Measurements from ENCODE around the gene ZNF121.
A peak's percentile ranks its signal among the peaks of the same experiment; 100 is the strongest.
"Not testable (repeated sequence)": the region's sequence is repeated elsewhere in the genome, so short reads cannot be mapped to it uniquely, and the experiment has no call there.

ZNF121 gene

GRCh38 chr19:9584073-9584833 is at the start of gene ZNF121:
Gene ZNF121, minus strand, starts transcription at chr19:9584504. Its CDS starts 16,407 bp downstream, at chr19:9568097.
- peak; percentile 65 to 69 for DNase-seq (ENCODE audit: low read depth in 2 of 2)

DNA sequence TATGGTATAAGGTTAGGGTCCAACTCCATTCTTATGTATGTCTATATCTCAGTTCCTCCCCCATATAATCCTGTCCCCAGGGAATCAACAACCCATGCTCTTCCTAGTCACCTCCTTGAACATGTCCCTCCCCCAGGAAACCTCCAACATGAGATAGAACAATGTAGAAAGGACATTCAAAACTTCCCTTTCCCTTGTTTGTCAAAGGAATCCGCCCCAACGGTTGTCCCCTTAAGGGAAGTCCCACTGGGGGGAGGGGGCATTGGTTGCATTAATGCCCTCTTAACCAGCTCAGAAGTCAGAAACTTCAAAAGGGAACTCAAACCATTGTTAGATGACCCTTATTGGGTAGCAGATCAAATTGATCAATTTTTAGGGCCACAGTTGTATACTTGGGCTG is 43.6 kb upstream of the ZNF121 start:
- DNase-seq (ENCODE audit: low read depth in 2 of 2), result no peak

- no peak for DNase-seq (ENCODE audit: low read depth in 2 of 2)
Measured at GRCh38 chr19:9622531-9622930, 38.2 kb upstream of the ZNF121 start.

DNA sequence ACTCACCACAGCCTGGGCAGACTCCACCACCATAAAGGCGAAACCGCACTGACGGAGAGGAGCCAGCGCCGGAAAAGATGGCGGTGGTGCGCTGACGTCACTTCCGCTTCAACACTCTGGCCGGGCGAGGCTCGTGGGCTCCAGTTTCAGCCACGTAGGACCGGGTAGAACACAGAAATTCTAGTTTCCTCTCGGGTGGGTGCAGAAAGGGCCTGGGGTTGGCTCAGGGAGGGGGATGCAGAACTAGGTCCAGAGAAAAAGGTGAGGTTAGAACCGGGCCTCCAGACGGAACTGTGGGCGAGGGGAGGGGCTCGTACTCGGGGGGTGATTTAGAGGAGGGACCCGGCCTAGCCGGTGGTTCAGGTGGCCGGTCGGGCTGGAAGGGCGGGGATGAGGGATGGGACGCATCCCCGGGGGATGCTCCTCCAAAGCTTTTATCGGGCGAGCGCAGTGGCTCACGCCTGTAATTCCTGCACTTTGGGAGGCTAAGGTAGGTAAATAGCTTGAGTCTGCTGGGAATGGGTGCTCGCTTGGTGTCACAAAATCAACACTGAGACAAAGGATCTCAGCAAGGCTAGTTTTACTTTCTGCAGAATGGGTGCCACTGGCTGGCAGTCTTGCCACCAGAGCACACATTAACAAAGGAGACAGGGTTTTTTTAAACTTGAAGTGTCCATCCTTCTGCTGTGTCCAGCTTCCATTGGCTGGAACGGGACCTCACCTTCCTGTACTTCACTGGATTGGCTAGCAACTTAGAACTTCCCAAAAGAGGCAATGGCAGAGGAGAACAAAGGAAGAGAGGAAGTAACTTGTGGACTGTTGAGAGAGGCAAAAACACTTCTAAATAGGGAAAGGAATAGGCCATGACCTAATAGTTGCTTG is 37.1 kb upstream of the ZNF121 start, which contains the start of gene ZNF561:
Gene ZNF561, minus strand, starts transcription at position 77 of the 882 bp plus-strand sequence. CDS start 1,776 bp downstream, outside the sequence.
- DNase-seq (ENCODE audit: low read depth in 2 of 2), result peak; percentile 79 to 80

GRCh38 chr19:9620842-9621155 is 36.5 kb upstream of the ZNF121 start:
- DNase-seq (ENCODE audit: low read depth in 2 of 2), result no peak

DNA sequence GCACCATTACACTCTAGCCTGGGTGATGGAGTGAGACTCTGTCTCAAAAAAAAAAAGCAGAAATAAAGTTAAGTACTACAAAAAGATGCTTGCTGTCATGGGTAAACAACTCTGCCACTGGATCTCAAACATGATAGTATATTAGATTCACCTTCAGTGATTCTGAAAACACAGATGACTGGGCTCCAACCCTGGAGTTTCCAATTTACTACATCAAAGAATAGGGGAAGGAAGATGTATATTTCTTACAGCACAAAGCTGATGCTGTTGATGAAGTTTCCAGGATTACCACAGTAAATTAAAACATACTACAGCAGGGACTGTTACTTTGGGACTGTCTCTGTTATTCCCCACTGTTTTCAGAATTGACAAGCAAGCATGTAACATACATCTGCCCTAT is 31.5 kb upstream of the ZNF121 start:
- no peak for DNase-seq (ENCODE audit: low read depth in 2 of 2)

DNA sequence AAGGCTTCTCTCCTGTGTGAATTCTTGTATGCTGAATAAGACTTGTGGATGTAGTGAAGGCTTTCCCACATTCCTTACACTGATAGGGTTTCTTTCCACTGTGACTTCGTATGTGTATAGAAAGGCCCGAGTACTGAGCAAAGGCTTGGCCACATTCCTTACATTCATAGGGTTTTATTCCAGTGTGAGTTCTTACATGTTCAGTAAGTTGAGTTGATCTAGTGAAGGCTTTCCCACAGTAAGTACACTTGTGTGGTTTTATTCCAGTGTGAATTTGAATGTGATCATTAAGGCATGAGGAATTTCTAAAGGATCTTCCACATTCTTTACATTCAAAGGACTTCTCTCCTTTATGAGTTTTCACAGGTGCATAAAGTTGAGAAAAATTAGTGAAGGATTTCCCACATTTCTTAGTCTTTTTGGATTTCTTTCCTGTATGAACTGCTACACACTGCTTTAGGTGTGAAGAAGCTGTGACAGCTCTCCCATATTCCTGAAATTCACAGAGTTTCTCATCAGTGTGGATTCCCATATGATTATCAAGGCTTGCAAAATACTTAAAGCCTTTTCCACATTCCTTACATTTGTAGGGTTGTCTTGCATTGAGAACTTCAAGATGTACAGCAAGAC is 26.3 kb upstream of the ZNF121 start:
- no peak for DNase-seq (ENCODE audit: low read depth in 2 of 2)

GRCh38 chr19:9608912-9609311 is 24.6 kb upstream of the ZNF121 start:
- no peak for DNase-seq (ENCODE audit: low read depth in 2 of 2)

DNA sequence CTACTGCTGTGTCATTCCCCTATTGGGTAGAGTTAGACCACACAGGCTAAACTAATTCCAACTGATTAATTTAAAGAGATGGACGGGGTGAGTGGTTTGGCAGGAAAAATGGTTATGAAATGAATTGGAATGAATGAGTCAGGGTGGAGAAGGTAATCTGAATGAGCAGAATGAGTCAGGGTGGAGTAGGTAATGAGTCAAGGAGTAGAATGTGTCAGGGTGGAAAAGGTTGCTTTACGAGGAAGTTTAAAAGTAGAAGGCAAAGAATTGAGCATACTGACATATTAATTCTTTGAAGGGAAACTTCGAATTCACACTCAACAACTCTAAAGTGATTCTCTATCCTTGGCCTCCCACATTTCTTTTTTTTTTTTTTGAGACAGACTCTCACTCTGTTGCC is 12.7 kb upstream of the ZNF121 start:
- no peak for DNase-seq (ENCODE audit: low read depth in 2 of 2)

DNA sequence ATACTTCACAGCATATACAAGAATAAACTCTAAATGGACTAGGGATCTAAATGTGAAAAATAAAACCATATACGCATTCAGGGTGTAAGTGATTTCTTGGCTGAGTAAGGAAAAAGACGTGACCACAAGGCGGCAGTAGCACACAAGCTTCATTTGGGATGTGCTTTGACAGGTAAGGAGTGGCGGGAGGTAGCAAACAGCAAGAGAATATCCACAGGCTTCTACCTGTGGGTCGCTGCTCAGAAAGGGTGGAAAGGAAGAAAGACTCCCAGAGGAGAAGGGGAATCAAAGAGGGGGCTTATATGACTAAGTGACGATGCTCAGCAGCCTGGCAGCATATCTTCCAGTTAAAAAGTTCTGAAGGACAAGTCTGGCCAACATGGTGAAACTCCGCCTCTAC is 2.5 kb upstream of the ZNF121 start:
- peak; percentile 51 to 63 for DNase-seq (ENCODE audit: low read depth in 2 of 2)

DNA sequence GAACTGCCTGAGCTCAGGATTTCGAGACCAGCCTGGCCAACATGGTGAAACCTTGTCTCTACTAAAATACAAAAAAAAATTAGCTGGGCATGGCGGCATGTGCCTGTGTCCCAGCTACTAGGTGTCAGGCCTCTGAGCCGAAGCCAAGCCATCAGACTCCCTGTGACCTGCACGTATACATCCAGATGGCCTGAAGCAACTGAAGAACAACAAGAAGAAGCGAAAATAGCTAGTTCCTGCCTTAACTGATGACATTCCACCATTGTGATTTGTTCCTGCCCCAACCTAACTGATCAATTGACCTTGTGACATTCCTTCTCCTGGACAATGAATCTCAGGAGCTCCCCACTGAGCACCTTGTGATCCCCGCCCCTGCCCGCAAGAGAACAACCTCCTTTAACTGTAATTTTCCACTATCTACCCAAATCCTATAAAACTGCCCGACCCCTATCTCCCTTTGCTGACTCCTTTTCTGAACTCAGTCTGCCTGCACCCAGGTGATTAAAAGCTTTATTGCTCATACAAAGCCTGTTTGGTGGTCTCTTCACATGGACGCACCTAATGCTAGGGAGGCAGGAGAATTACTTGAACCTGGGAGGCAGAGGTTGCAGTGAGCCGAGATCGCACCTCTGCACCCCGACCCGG is 2.1 kb downstream of the ZNF121 start:
- not testable (repeated sequence) for DNase-seq (ENCODE audit: low read depth in 2 of 2)

DNA sequence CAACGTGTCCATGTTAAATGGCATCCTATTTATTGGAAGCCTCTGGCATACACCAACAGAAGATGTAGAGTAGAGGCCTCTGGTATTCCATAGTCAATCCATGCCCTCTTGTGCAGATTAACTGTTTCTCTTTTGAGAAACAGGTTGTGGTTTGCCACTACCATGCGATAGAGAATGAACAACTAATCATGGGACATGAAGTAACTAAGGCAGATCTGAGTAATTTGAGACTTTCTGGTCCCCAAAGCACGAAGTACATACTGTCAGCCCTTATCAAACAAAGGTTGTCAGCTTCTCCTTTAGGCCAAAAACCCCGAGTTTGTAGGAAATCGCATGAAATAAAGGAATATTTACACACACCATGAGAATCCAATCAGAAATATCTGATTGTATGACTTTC is 3.6 kb downstream of the ZNF121 start:
- no peak for DNase-seq (ENCODE audit: low read depth in 2 of 2)

DNA sequence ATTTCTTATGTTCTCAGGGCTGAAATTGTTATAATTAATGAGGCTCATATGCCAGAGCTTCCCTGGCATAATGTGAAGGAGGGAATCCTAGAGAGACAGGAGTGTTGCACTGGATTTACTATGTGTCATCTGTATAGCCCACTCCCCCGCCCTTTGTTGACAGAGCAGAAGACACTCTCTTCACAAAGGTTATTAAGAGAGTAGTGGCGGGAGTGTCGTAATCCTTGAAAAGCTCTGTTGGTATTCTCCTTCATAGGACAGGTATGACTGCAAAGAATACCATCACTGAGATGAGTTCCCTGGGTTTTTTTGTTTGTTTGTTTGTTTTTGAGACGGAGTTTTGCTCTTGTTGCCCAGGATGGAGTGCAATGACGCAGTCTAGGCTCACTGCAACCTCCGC is 14.0 kb downstream of the ZNF121 start:
- no peak for DNase-seq (ENCODE audit: low read depth in 2 of 2)

DNA sequence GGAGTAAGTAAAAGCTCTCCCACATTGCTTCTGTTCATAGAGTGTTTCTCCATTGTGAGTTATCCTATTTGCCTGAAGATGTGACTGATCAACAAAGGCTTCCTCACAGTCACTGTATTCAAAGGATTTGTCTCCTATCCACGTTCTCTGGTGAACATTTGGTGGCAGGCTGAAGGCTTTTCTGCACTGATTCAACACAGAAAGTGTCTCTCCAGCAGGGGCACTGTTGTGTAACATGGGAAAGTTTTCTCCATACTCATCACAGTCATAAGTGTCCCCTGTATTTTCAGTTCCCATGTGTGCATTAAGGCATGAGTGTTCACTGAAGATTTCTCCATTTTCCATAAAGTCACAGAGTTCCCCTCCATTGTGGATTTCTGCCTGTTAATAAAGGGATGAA is 17.6 kb downstream of the ZNF121 start:
- no peak for DNase-seq (ENCODE audit: low read depth in 2 of 2)

- DNase-seq (ENCODE audit: low read depth in 2 of 2), result no peak
Measured at GRCh38 chr19:9565900-9566705, 18.2 kb downstream of the ZNF121 start.

GRCh38 chr19:9552536-9553274 is 31.6 kb downstream of the ZNF121 start:
- DNase-seq (ENCODE audit: low read depth in 2 of 2), result no peak

GRCh38 chr19:9547870-9548269 is 36.4 kb downstream of the ZNF121 start:
- no peak for DNase-seq (ENCODE audit: low read depth in 2 of 2)

DNA sequence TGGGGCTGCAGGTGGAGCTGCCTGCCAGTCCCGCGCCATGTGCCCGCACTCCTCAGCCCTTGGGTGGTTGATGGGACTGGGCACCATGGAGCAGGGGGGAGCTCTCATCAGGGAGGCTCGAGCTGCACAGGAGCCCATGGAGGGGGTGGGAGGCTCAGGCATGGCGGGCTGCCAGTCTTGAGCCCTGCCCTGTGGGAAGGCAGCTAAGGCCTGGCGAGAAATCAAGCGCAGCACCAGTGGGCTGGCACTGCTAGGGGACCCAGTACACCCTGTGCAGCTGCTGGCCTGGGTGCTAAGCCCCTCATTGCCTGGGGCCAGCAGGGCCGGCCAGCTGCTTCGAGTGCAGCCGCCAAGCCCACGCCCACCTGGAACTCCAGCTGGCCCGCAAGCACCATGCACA is 43.0 kb downstream of the ZNF121 start:
- not testable (repeated sequence) for DNase-seq (ENCODE audit: low read depth in 2 of 2)

- not testable (repeated sequence) for DNase-seq (ENCODE audit: low read depth in 2 of 2)
Measured at GRCh38 chr19:9539921-9540320, 44.4 kb downstream of the ZNF121 start.

- not testable (repeated sequence) for DNase-seq (ENCODE audit: low read depth in 2 of 2)
Measured at GRCh38 chr19:9539201-9539600, 45.1 kb downstream of the ZNF121 start.

Data from stimulated activated CD8-positive, alpha-beta memory T cell treated with anti-CD3 and anti-CD28 coated beads, Interleukin-2, amount 100 ng/mL, for 1 hour (primary cell).